Thoracic aorta (tissue), 2 donors: ENCODE data around the gene IGSF11. TPM values are rescaled to one million over a fixed set of nuclear protein-coding genes. Genes with fewer than 3 reads are reported as not detected.

Experiments
- ATAC-seq: fragments of 150-250 bp; one replicate; pipeline ENCODE4 v1.8.0; 2017; ENCODE audit warnings: low read depth; ENCODE audit not compliant: insufficient number of reproducible peaks, low FRiP score
- DNase-seq: peaks from one replicate; pipeline ENCODE4 v3.0.0-alpha.2; 2020; ENCODE audit warnings: low spot score
- H3K27ac ChIP-seq, 2 donors: fragments of 200-600 bp; sonication (generic); 1 replicate in 1 of 2; 2 replicates in 1 of 2; pipeline ENCODE4 v1.5.1; 2016; ENCODE audit warnings: mild to moderate bottlenecking in 2 of 2, moderate library complexity in 2 of 2
- H3K27me3 ChIP-seq: fragments of 200-600 bp; sonication (generic); replicated peaks from 2 replicates; pipeline ENCODE4 v1.6.0; 2016; ENCODE audit warnings: mild to moderate bottlenecking; ENCODE audit not compliant: insufficient read depth
- H3K36me3 ChIP-seq: fragments of 200-600 bp; sonication (generic); one replicate; pipeline ENCODE4 v1.5.1; 2016
- H3K4me1 ChIP-seq, 2 donors: fragments of 200-600 bp; sonication (generic); 1 replicate in 1 of 2; 2 replicates in 1 of 2; pipeline versions ENCODE4 v1.5.1 to v1.6.0; 2016; ENCODE audit warnings: low read depth in 2 of 2, mild to moderate bottlenecking in 1 of 2; ENCODE audit not compliant: control insufficient read depth in 1 of 2
- H3K4me3 ChIP-seq: fragments of 200-600 bp; sonication (generic); 2 replicates; pipeline ENCODE4 v1.5.1; 2016; ENCODE audit warnings: mild to moderate bottlenecking
- H3K9me3 ChIP-seq: fragments of 200-600 bp; sonication (generic); 2 replicates; pipeline ENCODE4 v1.5.1; 2016
- total RNA-seq, 2 donors: library from RNA; depleted of rRNA; stranded (reverse); fragments of >200 nt; gene quantifications; one replicate each; pipeline versions ENCODE4 v1.1.0 to v1.2.3, GENCODE V29; 2016
- TF ChIP-seq, protein P1 (sequence below): fragments of 200-600 bp; sonication (generic); IDR thresholded peaks from one replicate; pipeline ENCODE4 v1.5.1; 2019; ENCODE audit warnings: antibody characterized with exemption

IGSF11 gene
- total RNA-seq, 2 donors from 2014 or later, result 0.71 TPM; not detected in 1

GRCh38 chr3:118909763-118910162 is 124.9 kb downstream of the IGSF11 start:
- DNase-seq, result no peak

DNA sequence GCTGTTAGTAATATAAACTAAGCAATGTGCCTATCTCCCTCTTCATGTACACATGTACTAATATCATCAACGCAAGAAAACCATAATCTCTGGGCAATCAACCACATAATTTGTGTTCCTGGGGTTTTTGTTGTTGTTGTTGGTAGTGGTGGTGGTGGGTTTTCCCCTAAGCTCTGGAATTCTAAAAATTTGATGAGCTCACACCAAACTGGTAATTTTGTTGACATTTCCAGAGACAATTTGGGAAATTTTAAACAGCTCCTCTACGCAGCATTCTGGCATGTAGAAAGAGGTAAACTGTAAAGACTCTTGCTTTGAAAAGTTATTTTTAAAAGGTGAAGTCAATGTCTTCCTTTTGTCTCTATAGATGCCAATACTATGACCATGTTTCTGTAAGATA is 126.7 kb downstream of the IGSF11 start:
- H3K27ac ChIP-seq, result no peak overlapping the region
- H3K9me3 ChIP-seq, result no peaks in the 10 kb centered on the region
- H3K4me1 ChIP-seq, result no peaks in the 10 kb centered on the region
- TF ChIP-seq, protein P1, sequence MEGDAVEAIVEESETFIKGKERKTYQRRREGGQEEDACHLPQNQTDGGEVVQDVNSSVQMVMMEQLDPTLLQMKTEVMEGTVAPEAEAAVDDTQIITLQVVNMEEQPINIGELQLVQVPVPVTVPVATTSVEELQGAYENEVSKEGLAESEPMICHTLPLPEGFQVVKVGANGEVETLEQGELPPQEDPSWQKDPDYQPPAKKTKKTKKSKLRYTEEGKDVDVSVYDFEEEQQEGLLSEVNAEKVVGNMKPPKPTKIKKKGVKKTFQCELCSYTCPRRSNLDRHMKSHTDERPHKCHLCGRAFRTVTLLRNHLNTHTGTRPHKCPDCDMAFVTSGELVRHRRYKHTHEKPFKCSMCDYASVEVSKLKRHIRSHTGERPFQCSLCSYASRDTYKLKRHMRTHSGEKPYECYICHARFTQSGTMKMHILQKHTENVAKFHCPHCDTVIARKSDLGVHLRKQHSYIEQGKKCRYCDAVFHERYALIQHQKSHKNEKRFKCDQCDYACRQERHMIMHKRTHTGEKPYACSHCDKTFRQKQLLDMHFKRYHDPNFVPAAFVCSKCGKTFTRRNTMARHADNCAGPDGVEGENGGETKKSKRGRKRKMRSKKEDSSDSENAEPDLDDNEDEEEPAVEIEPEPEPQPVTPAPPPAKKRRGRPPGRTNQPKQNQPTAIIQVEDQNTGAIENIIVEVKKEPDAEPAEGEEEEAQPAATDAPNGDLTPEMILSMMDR, result no peak
- no peak overlapping the region for H3K4me3 ChIP-seq
- H3K36me3 ChIP-seq, result no peaks in the 10 kb centered on the region
- DNase-seq (no peak), ATAC-seq (no peak)
- no peaks in the 10 kb centered on the region for H3K27me3 ChIP-seq

More at GRCh38 chr3:118909763-118910162, 124.9 kb downstream of the IGSF11 start:
- no peaks in the 10 kb centered on the region for H3K4me1 ChIP-seq
- no peak overlapping the region for H3K4me3 ChIP-seq
- H3K27ac ChIP-seq, result no peak overlapping the region
- TF ChIP-seq, protein P1, result no peak
- H3K9me3 ChIP-seq, result no peaks in the 10 kb centered on the region
- no peak for ATAC-seq
- H3K27me3 ChIP-seq, result no peaks in the 10 kb centered on the region
- H3K36me3 ChIP-seq, result no peaks in the 10 kb centered on the region

GRCh38 chr3:118900737-118901525 is 133.7 kb downstream of the IGSF11 start:
- no peak overlapping the region for H3K27ac ChIP-seq
- TF ChIP-seq, protein P1, result no peak
- no peaks in the 10 kb centered on the region for H3K27me3 ChIP-seq

GRCh38 chr3:118890206-118890605 is 144.4 kb downstream of the IGSF11 start:
- Histone ChIP-seq H3K27ac (no peak overlapping the region), H3K27me3 (no peaks in the 10 kb centered on the region), H3K4me3 (no peak overlapping the region), H3K36me3 (no peaks in the 10 kb centered on the region), H3K4me1 (no peaks in the 10 kb centered on the region), H3K9me3 (no peaks in the 10 kb centered on the region)
- DNase-seq, result no peak
- TF ChIP-seq, protein P1, result no peak
- no peak for ATAC-seq

More at GRCh38 chr3:118900737-118901525, 133.7 kb downstream of the IGSF11 start:
- Histone ChIP-seq H3K36me3 (no peaks in the 10 kb centered on the region), H3K4me1 (no peaks in the 10 kb centered on the region), H3K4me3 (no peak overlapping the region), H3K9me3 (no peaks in the 10 kb centered on the region)
- ATAC-seq (no peak), DNase-seq (no peak)

GRCh38 chr3:118889691-118890090 is 145.0 kb downstream of the IGSF11 start:
- H3K4me3 ChIP-seq, result no peak overlapping the region
- no peak overlapping the region for H3K27ac ChIP-seq
- no peaks in the 10 kb centered on the region for H3K9me3 ChIP-seq
- DNase-seq (no peak), ATAC-seq (no peak)
- H3K4me1 ChIP-seq, result no peaks in the 10 kb centered on the region
- TF ChIP-seq, protein P1, result no peak
- H3K27me3 ChIP-seq, result no peaks in the 10 kb centered on the region
- no peaks in the 10 kb centered on the region for H3K36me3 ChIP-seq
